GM18499 (cell line): Measurements from ENCODE around the gene TH.
"Not testable (repeated sequence)": the region's sequence is repeated elsewhere in the genome, so short reads cannot be mapped to it uniquely, and the experiment has no call there.

Source experiments
- ATAC-seq: cut with Tn5 transposase; IDR thresholded peaks from one replicate; pipeline ENCODE4 v1.9.1; 2021; ENCODE audit warnings: moderate number of reproducible peaks; ENCODE audit not compliant: insufficient read depth, unreplicated experiment

TH gene

GRCh38 chr11:2180789-2181370 lies 9.3 kb upstream of the TH start:
- ATAC-seq: no peak

- ATAC-seq: no peak
Measured at GRCh38 chr11:2180347-2180746, 8.7 kb upstream of the TH start.

DNA sequence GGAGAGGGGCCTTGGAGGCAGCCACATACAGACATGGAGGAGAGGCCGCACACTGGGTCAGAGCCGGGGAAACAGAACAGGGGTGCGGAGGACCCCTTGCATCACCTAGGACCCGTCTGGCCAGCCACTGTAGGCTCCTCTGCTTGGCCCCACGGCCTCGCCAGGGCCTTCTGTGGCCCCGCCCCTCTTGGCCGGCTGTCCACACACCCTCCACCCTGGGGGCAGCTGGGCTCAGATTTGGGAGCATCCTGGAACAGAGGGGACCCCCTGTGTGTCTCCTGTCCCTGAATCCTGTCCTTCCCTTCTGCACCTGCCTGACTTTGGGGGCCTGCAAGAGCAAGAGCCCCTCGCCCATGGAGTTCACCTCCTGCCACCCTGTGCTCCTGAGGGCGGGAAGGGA lies 7.9 kb upstream of the TH start:
- no peak for ATAC-seq

- ATAC-seq: no peak
Measured at GRCh38 chr11:2178906-2179494, 7.4 kb upstream of the TH start.

DNA sequence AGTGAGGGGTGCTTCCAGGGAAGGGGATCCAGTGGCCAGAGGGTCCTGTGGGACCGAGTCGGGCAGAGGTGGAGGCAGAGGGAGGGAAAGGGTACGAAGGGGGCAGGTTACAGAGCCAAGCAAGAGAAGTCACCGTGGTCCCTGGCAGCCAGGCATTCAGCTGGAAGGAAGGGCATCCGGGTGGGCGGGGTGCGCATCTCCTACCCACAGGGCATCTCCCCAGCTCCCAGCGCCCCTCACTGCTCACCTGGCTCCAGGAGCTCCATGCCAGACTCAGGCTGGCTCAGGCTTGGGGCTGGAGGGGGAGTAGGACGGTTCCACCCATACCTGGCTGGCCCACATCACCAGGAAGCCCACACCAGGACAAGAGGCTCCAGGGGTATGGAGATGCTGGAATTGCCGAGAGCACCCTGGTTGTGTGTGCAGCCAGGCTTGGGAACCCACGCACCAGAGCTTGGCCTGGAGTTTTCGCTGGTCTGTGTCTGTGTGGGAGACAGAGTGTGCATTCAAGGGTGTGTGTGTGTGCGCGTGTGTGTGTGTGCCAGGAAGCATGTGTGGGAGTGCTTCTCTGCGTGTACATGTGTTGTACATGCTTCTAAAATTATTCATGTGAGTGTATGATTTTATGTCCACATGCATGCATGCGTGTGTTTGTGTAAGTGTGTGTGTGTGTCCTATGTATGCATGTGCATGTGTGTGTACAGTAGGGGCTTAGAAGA lies 6.6 kb upstream of the TH start:
- not testable (repeated sequence) for ATAC-seq

- ATAC-seq: no peak
Measured at GRCh38 chr11:2177076-2177475, 5.5 kb upstream of the TH start.

GRCh38 chr11:2176389-2176900 lies 4.8 kb upstream of the TH start:
- no peak for ATAC-seq

GRCh38 chr11:2175659-2176058 lies 4.0 kb upstream of the TH start:
- no peak for ATAC-seq

DNA sequence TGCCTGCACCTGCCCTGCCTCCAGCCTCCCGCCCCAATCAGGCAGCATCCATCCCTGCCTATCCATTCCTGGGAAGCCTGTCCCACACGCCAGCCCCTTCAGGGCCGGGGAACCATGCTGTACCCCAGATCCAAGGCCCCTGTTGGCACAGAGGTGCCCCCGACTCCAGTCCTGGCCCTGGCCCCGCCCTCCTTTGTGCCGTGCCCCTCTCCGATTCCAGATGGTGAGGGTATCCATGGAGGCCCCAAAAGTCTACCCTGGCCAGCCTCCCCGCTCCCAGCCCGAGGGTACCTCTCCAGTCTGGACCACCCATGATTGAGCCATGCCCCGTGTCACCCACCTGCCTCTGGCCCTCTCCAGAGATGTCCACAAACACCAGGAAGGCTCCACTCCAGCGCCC lies 2.7 kb upstream of the TH start:
- no peak for ATAC-seq

GRCh38 chr11:2173761-2174160 lies 2.1 kb upstream of the TH start:
- ATAC-seq: no peak

- no peak for ATAC-seq
Measured at GRCh38 chr11:2173150-2173693, 1.6 kb upstream of the TH start.

DNA sequence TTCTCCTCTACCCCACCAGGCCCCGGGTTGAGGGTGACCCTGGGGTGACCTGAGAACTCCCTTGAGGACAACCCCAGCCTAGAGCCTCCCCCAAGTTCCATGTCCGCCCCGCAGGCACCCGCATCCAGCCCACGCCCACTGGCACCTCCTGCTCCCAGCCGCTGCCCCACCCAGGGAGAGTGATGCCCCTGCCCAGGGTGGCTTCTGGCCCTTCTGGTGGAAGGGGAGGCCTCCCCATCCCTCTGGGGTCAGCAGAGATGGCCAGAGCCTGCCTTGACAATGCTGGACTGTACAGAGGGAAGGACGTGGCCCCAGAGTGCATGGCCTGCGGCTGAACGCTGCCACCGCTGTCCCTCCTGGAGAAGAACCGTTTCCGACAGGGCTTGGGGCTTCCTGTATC lies 1.1 kb upstream of the TH start:
- no peak for ATAC-seq

DNA sequence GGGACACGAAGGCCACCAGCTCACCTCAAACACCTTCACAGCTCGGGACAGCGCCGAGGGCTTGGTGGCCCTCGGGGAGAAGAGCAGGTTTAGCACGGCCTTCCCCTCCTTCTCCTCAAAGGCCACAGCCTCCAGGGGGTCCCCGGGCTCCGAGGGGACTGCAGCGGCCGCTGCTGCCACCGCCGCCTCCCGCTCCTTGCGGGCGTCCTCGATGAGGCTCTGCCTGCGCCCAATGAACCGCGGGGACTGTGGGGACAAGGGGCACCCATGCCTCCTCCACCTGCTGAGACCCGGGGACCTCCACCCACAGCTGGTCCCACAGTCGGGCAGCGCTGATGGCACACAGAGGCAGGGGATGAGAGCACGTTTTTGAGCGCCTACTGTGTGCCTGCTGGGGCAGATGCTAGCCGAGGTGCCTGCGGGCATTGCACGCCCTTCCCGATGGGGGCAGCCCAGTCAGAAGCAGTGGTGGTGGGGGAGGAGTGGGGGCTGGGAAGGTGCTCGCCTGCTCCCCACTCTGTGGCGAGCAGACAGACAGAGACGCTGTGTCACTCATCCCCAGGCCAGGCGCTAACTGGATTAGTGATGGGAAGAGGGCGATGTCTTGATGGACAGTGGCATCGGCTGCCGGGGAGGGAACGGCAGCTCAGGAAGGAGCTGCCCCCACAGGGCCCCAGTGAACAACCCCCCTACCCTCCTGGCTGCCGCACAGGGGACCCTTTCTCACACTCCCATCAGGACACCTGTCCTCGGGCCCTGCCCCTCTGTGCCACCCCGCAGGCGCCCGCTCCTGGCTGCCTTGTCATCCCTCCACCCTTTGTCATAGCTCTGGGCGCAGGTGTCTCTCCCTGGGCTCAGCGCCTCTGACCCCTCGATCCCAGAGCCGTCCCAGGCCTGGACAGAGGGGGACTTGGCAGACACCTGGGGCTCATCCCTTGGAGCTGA lies 1.7 kb downstream of the TH start:
- no peak for ATAC-seq

GRCh38 chr11:2169005-2169378 lies 2.6 kb downstream of the TH start:
- ATAC-seq: no peak

- no peak for ATAC-seq
Measured at GRCh38 chr11:2168286-2169004, 3.2 kb downstream of the TH start.

DNA sequence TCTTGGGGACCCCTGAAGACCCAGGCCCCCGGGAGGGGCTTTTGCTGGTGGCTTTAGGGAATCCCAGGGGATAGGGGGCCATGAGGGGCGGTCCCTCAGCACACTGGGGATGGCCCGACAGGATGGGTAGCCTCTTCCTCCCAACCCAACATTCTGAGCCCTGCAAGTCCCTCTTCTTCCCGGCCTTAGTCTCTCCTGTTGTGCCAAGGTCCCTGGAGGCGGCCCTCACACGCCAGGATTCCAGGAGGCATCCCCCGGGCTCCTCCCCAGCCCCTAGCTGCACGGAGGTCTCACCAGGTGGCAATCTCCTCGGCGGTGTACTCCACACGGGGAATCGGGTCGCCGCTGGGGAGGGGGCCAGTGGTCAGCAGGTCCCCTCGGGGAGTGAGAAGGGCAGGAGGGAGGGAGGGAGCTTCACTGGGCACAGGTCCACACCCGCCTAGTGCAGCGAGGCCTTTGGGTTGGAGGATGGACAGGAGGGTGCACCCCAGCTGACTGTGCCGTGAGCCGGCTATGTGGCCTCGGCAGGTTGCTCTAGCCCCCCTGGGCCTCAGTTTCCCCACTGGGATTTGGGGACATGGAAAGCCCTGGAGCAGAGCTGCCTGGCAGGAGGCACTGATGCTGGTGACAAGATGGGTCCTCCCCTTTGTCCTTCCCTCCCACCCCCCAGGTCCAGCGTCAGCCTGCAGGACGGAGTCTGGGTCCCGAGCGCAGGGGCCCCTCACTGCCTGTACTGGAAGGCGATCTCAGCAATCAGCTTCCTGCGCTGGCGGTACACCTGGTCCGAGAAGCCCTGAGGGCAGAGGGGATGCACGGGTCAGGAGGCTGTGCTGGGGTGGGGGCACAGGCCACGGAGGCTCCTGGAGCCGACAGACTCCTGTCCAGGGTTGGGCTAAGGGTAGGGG lies 4.2 kb downstream of the TH start:
- ATAC-seq: no peak

DNA sequence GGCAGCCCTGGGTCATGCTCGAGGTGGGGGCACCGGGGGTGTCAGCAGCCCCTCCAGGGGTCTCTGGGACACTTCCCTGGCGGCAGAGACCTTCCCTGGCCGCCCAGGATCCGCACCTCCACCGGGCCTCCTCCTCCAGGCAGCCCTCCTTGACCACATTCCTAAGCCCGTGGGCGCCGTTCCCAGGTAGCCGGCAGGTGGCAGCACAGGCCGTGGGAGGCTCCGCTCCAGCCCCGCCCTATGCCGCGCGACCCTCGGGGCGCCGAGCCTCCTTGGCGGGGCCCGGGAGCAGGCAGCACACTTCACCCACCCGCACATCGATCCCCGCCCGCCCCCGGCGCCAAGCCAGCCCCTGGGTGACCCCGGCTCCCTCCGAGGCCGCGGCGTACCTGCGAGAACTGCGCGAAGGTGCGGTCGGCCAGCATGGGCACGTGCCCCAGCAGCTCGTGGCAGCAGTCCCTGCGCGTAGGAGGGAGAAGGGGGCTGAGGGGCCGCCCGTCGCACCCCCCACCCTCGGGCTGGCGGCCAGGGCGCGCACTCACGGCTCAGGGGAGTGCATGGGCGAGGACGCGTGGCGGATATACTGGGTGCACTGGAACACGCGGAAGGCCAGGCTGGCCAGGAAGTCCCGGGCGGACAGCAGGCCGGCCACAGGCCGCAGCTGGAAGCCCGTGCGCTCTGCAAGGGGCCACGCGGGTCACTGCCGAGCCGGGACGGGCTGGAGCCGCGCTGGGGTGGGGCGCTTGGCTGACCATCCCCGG lies 5.3 kb downstream of the TH start:
- no peak for ATAC-seq

- no peak for ATAC-seq
Measured at GRCh38 chr11:2165571-2165970, 6.0 kb downstream of the TH start.
